Keratinocyte (primary cell): Measurements from ENCODE around the gene LRRC71. TPM values are rescaled to one million over a fixed set of nuclear protein-coding genes. Genes with fewer than 3 reads are reported as not detected.
A peak's percentile ranks its signal among the peaks of the same experiment; 100 is the strongest.

Source experiments
- DNase-seq: peaks from one replicate; pipeline ENCODE4 v3.0.0-alpha.2; 2011; ENCODE audit warnings: low read depth, missing footprints, low spot score
- FAIRE-seq: peaks from 2 replicates; lab custom pipeline; 2011; peaks lifted over from hg19 to GRCh38; lab: Jason Lieb, UNC
- H2AFZ ChIP-seq: 2 replicates; pipeline ENCODE4 v1.6.0; 2012; ENCODE audit warnings: low read length, control low read depth, inconsistent platforms; ENCODE audit not compliant: control insufficient read depth
- H3K27ac ChIP-seq: 2 replicates; pipeline ENCODE4 v1.5.1; 2011; ENCODE audit warnings: low read length; ENCODE audit not compliant: control insufficient read depth, insufficient read depth
- H3K27me3 ChIP-seq: 3 replicates; pipeline ENCODE4 v1.6.0; 2011; ENCODE audit warnings: low read length; ENCODE audit not compliant: control insufficient read depth, insufficient read depth; ENCODE audit errors: extremely low read depth
- H3K36me3 ChIP-seq, 2 experiments: 2 replicates in 1 of 2; 3 replicates in 1 of 2; pipeline ENCODE4 v1.5.1; 2011; ENCODE audit warnings: low read length in 2 of 2, mild to moderate bottlenecking in 1 of 2; ENCODE audit not compliant: control insufficient read depth in 2 of 2, insufficient read depth in 2 of 2; ENCODE audit errors: extremely low read depth in 1 of 2
- H3K4me1 ChIP-seq: 3 replicates; pipeline ENCODE4 v1.5.1; 2011; ENCODE audit warnings: low read length; ENCODE audit not compliant: control insufficient read depth, insufficient read depth; ENCODE audit errors: extremely low read depth
- H3K4me2 ChIP-seq: 3 replicates; pipeline ENCODE4 v1.6.0; 2011; ENCODE audit warnings: low read depth, low read length; ENCODE audit not compliant: control insufficient read depth, insufficient read depth; ENCODE audit errors: extremely low read depth
- H3K4me3 ChIP-seq, 3 experiments: fragments of 200-600 bp in 1 of 3; sonication (generic) in 1 of 3; 2 replicates in 2 of 3; 3 replicates in 1 of 3; pipeline ENCODE4 v1.5.1; 2011 to 2016; ENCODE audit warnings: low read length in 3 of 3, mild to moderate bottlenecking in 3 of 3, control low read depth in 2 of 3, inconsistent platforms in 1 of 3, low read depth in 1 of 3, mixed read lengths in 1 of 3, mixed run types in 1 of 3, moderate library complexity in 1 of 3; ENCODE audit not compliant: control insufficient read depth in 2 of 3, insufficient read depth in 2 of 3; ENCODE audit errors: extremely low read depth in 1 of 3
- H3K79me2 ChIP-seq: 2 replicates; pipeline ENCODE4 v1.6.0; 2012; ENCODE audit warnings: low read length; ENCODE audit not compliant: control insufficient read depth, insufficient read depth
- H3K9ac ChIP-seq: 3 replicates; pipeline ENCODE4 v1.6.0; 2011; ENCODE audit warnings: low read length; ENCODE audit not compliant: control insufficient read depth, insufficient read depth; ENCODE audit errors: extremely low read depth
- H3K9me1 ChIP-seq: 3 replicates; pipeline ENCODE4 v1.6.0; 2011; ENCODE audit warnings: low read length; ENCODE audit not compliant: control insufficient read depth, insufficient read depth; ENCODE audit errors: extremely low read depth
- H3K9me3 ChIP-seq: 2 replicates; pipeline ENCODE4 v1.5.1; 2012; ENCODE audit warnings: low read depth, low read length; ENCODE audit not compliant: control insufficient read depth
- H4K20me1 ChIP-seq: 3 replicates; pipeline ENCODE4 v1.6.0; 2011; ENCODE audit warnings: low read length; ENCODE audit not compliant: control insufficient read depth, insufficient read depth; ENCODE audit errors: extremely low read depth
- EZH2 ChIP-seq: IDR thresholded peaks from one replicate; pipeline ENCODE4 v1.6.1; 2012; ENCODE audit warnings: inconsistent platforms, mild to moderate bottlenecking, low read length, moderate library complexity
- dilution Hi-C: fragments of 300-500 bp; cut with MboI; formaldehyde crosslinking; loops from one replicate; pipeline ENCODE4 v1.7.0; 2020; ENCODE audit warnings: low sequenced_read_pairs; ENCODE audit not compliant: extremely low pct_ligation_motif_present
- polyA plus RNA-seq, 5 experiments: library from polyadenylated mRNA; depleted of rRNA in 3 of 5; stranded (reverse) in 3 of 5; stranded (forward) in 1 of 5; unstranded in 1 of 5; fragments of >200 nt; gene quantifications; 1 replicate in 1 of 5; 2 replicates in 3 of 5; 3 replicates in 1 of 5; pipeline versions ENCODE4 v1.2.1 to v1.2.3, GENCODE V29; 2011 to 2012; ENCODE audit warnings: missing spikeins in 2 of 5, low read depth in 1 of 5, low replicate concordance in 1 of 5
- TF ChIP-seq, protein P1 (sequence below), 3 experiments: IDR thresholded peaks in 1 of 3; conservative IDR thresholded peaks in 1 of 3; optimal IDR thresholded peaks in 1 of 3; 2 replicates in 2 of 3; 3 replicates in 1 of 3; pipeline versions ENCODE3 to v1.5.1; 2011; ENCODE audit warnings: low read length in 3 of 3, mild to moderate bottlenecking in 3 of 3, moderate library complexity in 2 of 3, control low read depth in 1 of 3, inconsistent platforms in 1 of 3; ENCODE audit not compliant: insufficient read depth in 2 of 3; ENCODE audit errors: extremely low read depth in 1 of 3

Gene LRRC71
- polyA plus RNA-seq, 1 donor (not counting 4 experiments of a cell fraction or from before 2014, with no cell fraction given), result not detected

- FAIRE-seq, result no peak
- H3K79me2 ChIP-seq, result no peaks in the 10 kb centered on the region
- dilution Hi-C loops, result no loop called here
- DNase-seq, result no peak
- no peaks in the 10 kb centered on the region for H4K20me1 ChIP-seq
- peaks cover 37% of the 10 kb centered on the region for H3K4me1 ChIP-seq
- H3K4me2 ChIP-seq, result peak overlapping the region; percentile 90
- H3K27ac ChIP-seq, result peak overlapping the region; percentile 97
- H3K36me3 ChIP-seq, result no peaks in the 10 kb centered on the region
- TF ChIP-seq, protein P1, sequence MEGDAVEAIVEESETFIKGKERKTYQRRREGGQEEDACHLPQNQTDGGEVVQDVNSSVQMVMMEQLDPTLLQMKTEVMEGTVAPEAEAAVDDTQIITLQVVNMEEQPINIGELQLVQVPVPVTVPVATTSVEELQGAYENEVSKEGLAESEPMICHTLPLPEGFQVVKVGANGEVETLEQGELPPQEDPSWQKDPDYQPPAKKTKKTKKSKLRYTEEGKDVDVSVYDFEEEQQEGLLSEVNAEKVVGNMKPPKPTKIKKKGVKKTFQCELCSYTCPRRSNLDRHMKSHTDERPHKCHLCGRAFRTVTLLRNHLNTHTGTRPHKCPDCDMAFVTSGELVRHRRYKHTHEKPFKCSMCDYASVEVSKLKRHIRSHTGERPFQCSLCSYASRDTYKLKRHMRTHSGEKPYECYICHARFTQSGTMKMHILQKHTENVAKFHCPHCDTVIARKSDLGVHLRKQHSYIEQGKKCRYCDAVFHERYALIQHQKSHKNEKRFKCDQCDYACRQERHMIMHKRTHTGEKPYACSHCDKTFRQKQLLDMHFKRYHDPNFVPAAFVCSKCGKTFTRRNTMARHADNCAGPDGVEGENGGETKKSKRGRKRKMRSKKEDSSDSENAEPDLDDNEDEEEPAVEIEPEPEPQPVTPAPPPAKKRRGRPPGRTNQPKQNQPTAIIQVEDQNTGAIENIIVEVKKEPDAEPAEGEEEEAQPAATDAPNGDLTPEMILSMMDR (optimal IDR thresholded peaks at IDR 0.05 in 1 of 3, IDR thresholded peaks at IDR 0.05 in 1 of 3, conservative IDR thresholded peaks at IDR 0.05 in 1 of 3; ENCODE audit: extremely low read depth in 1 of 3, insufficient read depth in 2 of 3, low read length in 3 of 3), result no peak
- no peak for TF ChIP-seq EZH2
- no peaks in the 10 kb centered on the region for H3K27me3 ChIP-seq
- no peak overlapping the region for H2AFZ ChIP-seq
- no peaks in the 10 kb centered on the region for H3K9me1 ChIP-seq
- H3K9me3 ChIP-seq, result no peaks in the 10 kb centered on the region
- no peak overlapping the region for H3K9ac ChIP-seq
- H3K4me3 ChIP-seq, result no peak overlapping the region
These were observed 24.5 kb upstream of the LRRC71 start for GRCh38 chr1:156895927-156896326.

DNA sequence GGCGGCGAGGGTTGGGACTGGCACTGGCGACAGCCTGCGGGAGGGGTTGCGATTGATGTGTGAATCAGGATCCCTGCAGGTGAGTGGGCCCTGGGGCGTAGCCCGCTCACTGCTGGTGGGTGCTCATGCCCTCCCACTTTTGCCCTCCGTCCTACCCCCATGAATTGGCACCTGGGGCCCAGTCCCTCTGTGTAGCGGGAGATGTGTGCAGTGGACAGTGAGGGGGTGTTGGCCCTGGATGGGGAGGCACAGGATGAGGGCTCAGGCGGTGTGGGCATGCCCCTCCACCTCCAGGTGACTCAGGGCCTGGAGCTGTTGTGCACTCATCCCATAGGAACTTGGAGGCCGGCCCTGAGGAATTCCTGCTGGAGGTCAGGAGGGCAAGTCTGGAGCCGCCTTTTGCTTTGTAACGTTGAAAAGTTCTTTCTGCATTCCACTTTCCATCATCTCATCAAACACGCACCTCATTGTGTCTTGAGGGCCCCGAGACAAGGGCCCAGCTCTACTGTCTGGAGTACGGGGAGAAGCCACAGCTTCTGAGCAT is 23.9 kb upstream of the LRRC71 start:
- TF ChIP-seq, protein P1 (optimal IDR thresholded peaks at IDR 0.05 in 1 of 3, IDR thresholded peaks at IDR 0.05 in 1 of 3, conservative IDR thresholded peaks at IDR 0.05 in 1 of 3; ENCODE audit: extremely low read depth in 1 of 3, insufficient read depth in 2 of 3, low read length in 3 of 3), result no peak
- TF ChIP-seq EZH2, result no peak
- DNase-seq, result peak; percentile 80
- dilution Hi-C loops, result no loop called here
- Histone ChIP-seq H3K27me3 (no peaks in the 10 kb centered on the region), H2AFZ (peak overlapping the region; percentile 53), H3K27ac (peak overlapping the region; percentile 97), H4K20me1 (no peaks in the 10 kb centered on the region), H3K4me1 (peaks cover 37% of the 10 kb centered on the region), H3K9me1 (no peaks in the 10 kb centered on the region), H3K9ac (peak overlapping the region; percentile 71), H3K79me2 (no peaks in the 10 kb centered on the region), H3K4me2 (peak overlapping the region; percentile 90), H3K4me3 (peak overlapping the region in 2 of 3 experiments; percentile 44 to 54), H3K36me3 (no peaks in the 10 kb centered on the region), H3K9me3 (no peaks in the 10 kb centered on the region)
- FAIRE-seq, result peak; percentile 78
